GM12874 (cell line): ENCODE data around the gene HYAL4.

ENCODE experiments used
- CTCF ChIP-seq: IDR thresholded peaks from 2 replicates; pipeline ENCODE4 v1.5.1; 2011; ENCODE audit warnings: low read depth, mild to moderate bottlenecking, control low read depth, low read length, moderate library complexity; ENCODE audit not compliant: insufficient read depth

HYAL4 gene

DNA sequence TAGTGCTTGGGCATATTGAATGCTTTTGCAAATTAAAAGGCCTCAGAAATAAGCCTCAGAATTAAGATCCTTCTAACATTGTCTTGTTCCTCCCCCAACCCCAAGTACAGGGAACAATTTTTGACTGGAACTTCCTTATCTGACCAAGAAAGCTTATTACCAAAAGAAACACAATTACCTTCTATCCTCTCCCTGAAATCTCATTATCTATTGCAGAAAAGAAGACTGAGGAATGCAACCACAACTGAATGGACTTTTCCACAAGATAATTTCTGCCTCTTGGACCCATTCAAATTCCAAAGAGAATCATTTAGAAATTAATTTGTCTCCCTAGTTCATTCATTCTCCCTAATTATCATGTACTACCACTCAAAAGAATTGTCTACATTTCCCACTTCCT is 43.2 kb downstream of the HYAL4 start:
- TF ChIP-seq CTCF, result no peak

- TF ChIP-seq CTCF, result no peak
Measured at GRCh38 chr7:123901101-123901500, 56.1 kb downstream of the HYAL4 start.

DNA sequence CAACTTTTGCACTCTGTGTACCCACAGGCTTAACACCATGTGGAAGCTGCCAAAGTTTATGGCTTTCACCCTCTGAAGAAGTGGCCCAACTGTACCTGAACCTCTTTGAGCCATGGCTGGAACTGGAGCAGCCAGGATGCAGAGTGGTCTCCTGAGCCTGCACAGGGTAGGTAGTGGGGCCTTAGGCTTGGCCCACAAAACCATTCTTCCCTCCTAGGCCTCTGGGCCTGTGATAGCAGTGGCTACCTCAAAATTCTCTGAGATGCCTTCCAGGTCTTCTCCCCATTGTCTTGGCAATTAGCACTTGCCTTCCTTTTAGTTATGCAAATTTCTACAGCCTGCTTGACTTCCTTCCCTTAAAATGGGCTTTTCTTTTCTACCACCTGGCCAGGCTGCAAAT is 60.7 kb downstream of the HYAL4 start:
- TF ChIP-seq CTCF, result no peak

GRCh38 chr7:123916240-123916724 is 71.3 kb downstream of the HYAL4 start:
- TF ChIP-seq CTCF, result peak; percentile 25; the same call in 1 of the 2 replicates

DNA sequence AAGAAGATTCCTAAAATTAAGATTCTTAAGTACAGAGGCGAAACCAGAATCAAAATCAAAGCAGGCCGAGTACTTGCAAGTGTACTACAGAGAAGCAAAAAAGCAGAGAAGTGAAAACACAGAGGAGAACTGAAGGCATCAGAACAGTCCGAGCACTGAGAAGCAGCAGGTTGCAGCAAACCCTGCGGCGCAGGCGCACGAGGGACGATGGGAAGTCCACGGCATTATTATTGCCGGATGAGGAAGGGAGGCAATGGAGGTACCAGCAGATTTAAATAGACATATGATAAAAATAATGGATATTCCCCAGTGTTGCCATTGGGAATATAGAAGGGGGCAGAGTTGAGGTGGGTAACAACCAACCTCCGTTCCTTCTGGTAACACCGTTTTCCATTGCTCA is 72.9 kb downstream of the HYAL4 start:
- no peak for TF ChIP-seq CTCF

GRCh38 chr7:123918309-123918708 is 73.3 kb downstream of the HYAL4 start:
- TF ChIP-seq CTCF, result no peak

GRCh38 chr7:123923599-123923998 is 78.6 kb downstream of the HYAL4 start:
- no peak for TF ChIP-seq CTCF

DNA sequence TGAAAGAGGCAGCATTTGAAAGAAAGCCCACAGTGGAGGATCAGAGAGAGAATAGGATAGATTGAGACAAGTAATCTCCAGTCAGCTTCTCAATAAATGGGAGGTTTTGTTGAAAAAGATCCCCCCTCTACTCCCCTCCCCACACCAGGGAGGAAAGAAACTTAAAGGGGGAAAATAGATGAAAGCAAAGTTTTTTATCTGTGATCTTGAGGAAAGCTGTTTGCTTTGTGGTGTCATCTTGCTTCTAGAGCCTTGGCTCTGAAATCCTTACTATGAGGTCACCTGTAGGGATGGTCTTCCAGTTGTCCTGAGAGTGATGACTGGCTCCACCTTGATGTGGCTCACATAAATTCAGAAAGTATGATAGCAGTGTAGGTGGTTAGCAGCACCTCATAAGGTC is 80.0 kb downstream of the HYAL4 start, which contains the start of gene SPAM1:
SPAM1 (plus strand) TSS at position 301 of the 400 bp plus-strand sequence. CDS start 28,330 bp downstream, outside the sequence.
- TF ChIP-seq CTCF, result no peak
